Prostate gland (tissue), 2 donors: ENCODE results near the gene PMP22.

Experiments used
- POLR2A ChIP-seq: fragments of 450-650 bp; IDR thresholded peaks from one replicate; pipeline ENCODE4 v1.6.1; 2016; ENCODE audit warnings: antibody characterized with exemption, mild to moderate bottlenecking
- POLR2AphosphoS5 ChIP-seq: sonication (generic); formaldehyde crosslinking; IDR thresholded peaks from one replicate; pipeline ENCODE4 v1.6.1; 2017; ENCODE audit warnings: antibody characterized with exemption
- TF ChIP-seq, protein P1 (sequence below), 4 experiments: fragments of 200-600 bp in 2 of 4; fragments of 450-650 bp in 2 of 4; sonication (generic) in 2 of 4; IDR thresholded peaks; 1 replicate in 3 of 4; 2 replicates in 1 of 4; pipeline ENCODE4 v1.5.1; 2016 to 2019; ENCODE audit warnings: antibody characterized with exemption in 4 of 4, mild to moderate bottlenecking in 2 of 4, moderate library complexity in 2 of 4

DNA sequence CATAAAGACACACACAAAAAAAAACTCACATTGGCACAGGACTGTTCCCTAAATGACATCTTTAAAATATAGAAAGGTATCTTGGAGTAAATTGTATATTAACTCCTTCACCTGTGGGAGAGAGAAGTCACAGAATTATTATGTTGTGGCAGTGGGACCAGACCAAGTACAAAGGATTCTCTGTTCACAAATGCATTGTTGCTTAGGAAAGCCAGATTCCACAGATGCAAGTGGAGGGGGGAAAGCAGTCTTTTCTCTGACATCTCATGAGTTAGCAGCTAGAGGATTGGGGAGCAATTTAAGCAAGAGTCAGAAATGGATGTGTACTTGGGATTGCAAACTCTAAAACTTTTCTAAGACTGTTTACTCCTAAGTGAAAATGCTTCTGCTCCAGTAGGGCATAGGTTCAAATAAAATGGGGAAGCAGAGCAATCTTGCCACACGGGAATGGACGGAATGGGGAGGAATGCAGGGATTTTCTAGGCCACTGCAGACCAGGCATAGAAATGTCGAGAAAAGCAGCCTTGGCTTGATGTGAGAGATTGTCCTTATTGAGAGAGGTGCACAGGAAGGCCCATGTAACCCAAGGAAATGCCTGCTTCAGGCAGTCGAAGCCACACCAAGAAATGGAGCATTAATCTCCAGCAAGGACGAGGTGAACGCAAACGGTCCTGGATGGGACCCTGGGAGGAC lies 4.1 kb upstream of the PMP22 start:
- TF ChIP-seq POLR2A (no peak), POLR2AphosphoS5 (no peak)
- TF ChIP-seq, protein P1, sequence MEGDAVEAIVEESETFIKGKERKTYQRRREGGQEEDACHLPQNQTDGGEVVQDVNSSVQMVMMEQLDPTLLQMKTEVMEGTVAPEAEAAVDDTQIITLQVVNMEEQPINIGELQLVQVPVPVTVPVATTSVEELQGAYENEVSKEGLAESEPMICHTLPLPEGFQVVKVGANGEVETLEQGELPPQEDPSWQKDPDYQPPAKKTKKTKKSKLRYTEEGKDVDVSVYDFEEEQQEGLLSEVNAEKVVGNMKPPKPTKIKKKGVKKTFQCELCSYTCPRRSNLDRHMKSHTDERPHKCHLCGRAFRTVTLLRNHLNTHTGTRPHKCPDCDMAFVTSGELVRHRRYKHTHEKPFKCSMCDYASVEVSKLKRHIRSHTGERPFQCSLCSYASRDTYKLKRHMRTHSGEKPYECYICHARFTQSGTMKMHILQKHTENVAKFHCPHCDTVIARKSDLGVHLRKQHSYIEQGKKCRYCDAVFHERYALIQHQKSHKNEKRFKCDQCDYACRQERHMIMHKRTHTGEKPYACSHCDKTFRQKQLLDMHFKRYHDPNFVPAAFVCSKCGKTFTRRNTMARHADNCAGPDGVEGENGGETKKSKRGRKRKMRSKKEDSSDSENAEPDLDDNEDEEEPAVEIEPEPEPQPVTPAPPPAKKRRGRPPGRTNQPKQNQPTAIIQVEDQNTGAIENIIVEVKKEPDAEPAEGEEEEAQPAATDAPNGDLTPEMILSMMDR (IDR thresholded peaks at IDR 0.05): no peak
